CD4-positive, alpha-beta T cell treated with Interleukin-10 for 1 hour (primary cell): Measurements from ENCODE around the gene PDZD2.

ENCODE experiments used
- DNase-seq: peaks from one replicate; pipeline ENCODE4 v3.0.0-alpha.2; 2020

Gene PDZD2

GRCh38 chr5:31890046-31890445 lies 251.1 kb downstream of the PDZD2 start:
- DNase-seq: no peak

GRCh38 chr5:31894141-31894540 lies 255.2 kb downstream of the PDZD2 start:
- DNase-seq: no peak

GRCh38 chr5:31895199-31895820 lies 256.4 kb downstream of the PDZD2 start:
- DNase-seq: no peak

GRCh38 chr5:31898036-31898632 lies 259.2 kb downstream of the PDZD2 start:
- no peak for DNase-seq

- no peak for DNase-seq
Measured at GRCh38 chr5:31900296-31900865, 261.4 kb downstream of the PDZD2 start.

- DNase-seq: no peak
Measured at GRCh38 chr5:31901807-31902530, 263.0 kb downstream of the PDZD2 start.

GRCh38 chr5:31908396-31908795 lies 269.5 kb downstream of the PDZD2 start:
- no peak for DNase-seq

- DNase-seq: no peak
Measured at GRCh38 chr5:31909073-31909472, 270.1 kb downstream of the PDZD2 start.

GRCh38 chr5:31911291-31912265 lies 272.6 kb downstream of the PDZD2 start:
- DNase-seq: no peak

- DNase-seq: no peak
Measured at GRCh38 chr5:31913808-31914207, 274.9 kb downstream of the PDZD2 start.

- DNase-seq: no peak
Measured at GRCh38 chr5:31916327-31916726, 277.4 kb downstream of the PDZD2 start.

GRCh38 chr5:31918739-31919138 lies 279.8 kb downstream of the PDZD2 start:
- no peak for DNase-seq

GRCh38 chr5:31921852-31922305 lies 282.9 kb downstream of the PDZD2 start:
- DNase-seq: no peak

GRCh38 chr5:31924005-31924404 lies 285.1 kb downstream of the PDZD2 start:
- DNase-seq: no peak

GRCh38 chr5:31931874-31932273 lies 292.9 kb downstream of the PDZD2 start:
- no peak for DNase-seq

GRCh38 chr5:31934156-31934555 lies 295.2 kb downstream of the PDZD2 start:
- no peak for DNase-seq

GRCh38 chr5:31935496-31936369 lies 296.8 kb downstream of the PDZD2 start:
- DNase-seq: no peak

- no peak for DNase-seq
Measured at GRCh38 chr5:31936683-31937082, 297.8 kb downstream of the PDZD2 start.

- DNase-seq: no peak
Measured at GRCh38 chr5:31937226-31937625, 298.3 kb downstream of the PDZD2 start.

- DNase-seq: no peak
Measured at GRCh38 chr5:31937703-31938102, 298.8 kb downstream of the PDZD2 start.

- DNase-seq: no peak
Measured at GRCh38 chr5:31939151-31939550, 300.2 kb downstream of the PDZD2 start.
